Upper lobe of left lung (tissue), 6 donors: ENCODE data around the gene CSTPP1. TPM values are rescaled to one million over a fixed set of nuclear protein-coding genes. Genes with fewer than 3 reads are reported as not detected.

ENCODE experiments used
- ATAC-seq, 2 donors: fragments of 200-7000 bp; cut with Tn5 transposase; one replicate each; pipeline ENCODE4 v1.9.1; 2022; ENCODE audit warnings: mild to moderate bottlenecking in 2 of 2, moderate library complexity in 2 of 2; ENCODE audit not compliant: low FRiP score in 2 of 2
- DNase-seq, 2 donors: peaks; one replicate each; pipeline ENCODE4 v3.0.0-alpha.2; 2019 to 2020
- H3K27ac ChIP-seq, 4 donors: fragments of 200-600 bp; sonication (generic); one replicate each; pipeline ENCODE4 v1.5.1; 2016 to 2019
- H3K27me3 ChIP-seq, 4 donors: fragments of 200-600 bp; sonication (generic); one replicate each; pipeline ENCODE4 v1.5.1; 2017 to 2019
- H3K36me3 ChIP-seq, 4 donors: fragments of 200-600 bp; sonication (generic); one replicate each; pipeline ENCODE4 v1.5.1; 2016 to 2019
- H3K4me1 ChIP-seq, 4 donors: fragments of 200-600 bp; sonication (generic); one replicate each; pipeline ENCODE4 v1.5.1; 2018 to 2019
- H3K4me3 ChIP-seq, 4 donors: fragments of 200-600 bp; sonication (generic); one replicate each; pipeline ENCODE4 v1.5.1; 2017 to 2019; ENCODE audit warnings: mild to moderate bottlenecking in 2 of 4, moderate library complexity in 1 of 4
- H3K9me3 ChIP-seq, 4 donors: fragments of 200-600 bp; sonication (generic); one replicate each; pipeline ENCODE4 v1.5.1; 2018 to 2019
- CTCF ChIP-seq, 6 experiments: fragments of 450-650 bp in 4 of 6; fragments of 200-600 bp in 2 of 6; sonication (generic) in 2 of 6; IDR thresholded peaks; one replicate each; pipeline ENCODE4 v1.5.1; 2016 to 2019; ENCODE audit warnings: antibody characterized with exemption in 6 of 6
- EP300 ChIP-seq, 4 donors: sonication (generic); formaldehyde crosslinking; IDR thresholded peaks; one replicate each; pipeline ENCODE4 v1.5.1; 2017; ENCODE audit warnings: antibody characterized with exemption in 4 of 4, control low read depth in 2 of 4
- POLR2A ChIP-seq, 4 donors: fragments of 450-650 bp; IDR thresholded peaks; one replicate each; pipeline ENCODE4 v1.5.1; 2016 to 2017; ENCODE audit warnings: antibody characterized with exemption in 4 of 4, mild to moderate bottlenecking in 2 of 4
- POLR2AphosphoS5 ChIP-seq, 2 donors: sonication (generic); formaldehyde crosslinking; IDR thresholded peaks; one replicate each; pipeline ENCODE4 v1.5.1; 2017; ENCODE audit warnings: antibody characterized with exemption in 2 of 2
- WGBS, 2 donors: methylation state at CpG; one replicate each; pipeline ENCODE4 v1.1.5; 2017 to 2018; 5-methylcytosine and 5-hydroxymethylcytosine counted together
- total RNA-seq, 6 donors: library from RNA; depleted of rRNA in 4 of 6; stranded (reverse); fragments of >200 nt in 4 of 6; gene quantifications; one replicate each; pipeline versions ENCODE4 v1.1.0 to v1.2.1, GENCODE V29; 2016 to 2021
- donor health status: DM: no; HTN: no; CAD: no; lungs with moderate emphysema.
- donor health status: DM: no; HTN: yes; CAD: no; lungs with severe emphysema.

Gene CSTPP1
- total RNA-seq, 6 donors from 2014 or later, result 23.9 to 71.2 (median 47.2) TPM

GRCh38 chr11:47007579-47007978 is 71.0 kb downstream of the CSTPP1 start:
- peaks cover 18 to 29% (median 25%) of the 10 kb centered on the region in 4 donors for H3K4me1 ChIP-seq

GRCh38 chr11:47010179-47010578 is 73.6 kb downstream of the CSTPP1 start:
- DNase-seq (no peak), ATAC-seq (no peak)
- 81 to 87% methylated on average over 4 of the region's 4 CpGs for whole genome bisulfite sequencing, 2 donors
- Histone ChIP-seq H3K4me1 (peaks cover 0 to 3% (median under 1%) of the 10 kb centered on the region in 4 donors), H3K9me3 (no peaks in the 10 kb centered on the region), H3K27ac (no peak overlapping the region), H3K4me3 (no peak overlapping the region), H3K27me3 (no peaks in the 10 kb centered on the region), H3K36me3 (no peaks in the 10 kb centered on the region)
- no peak for TF ChIP-seq POLR2AphosphoS5 (IDR thresholded peaks at IDR 0.05)
- TF ChIP-seq EP300 (IDR thresholded peaks at IDR 0.05), result no peak
- TF ChIP-seq CTCF (IDR thresholded peaks at IDR 0.05), result no peak
- no peak for TF ChIP-seq POLR2A (IDR thresholded peaks at IDR 0.05)

More at GRCh38 chr11:47007579-47007978, 71.0 kb downstream of the CSTPP1 start:
- ATAC-seq (no peak), DNase-seq (no peak)
- Histone ChIP-seq H3K4me3 (no peak overlapping the region), H3K36me3 (no peaks in the 10 kb centered on the region), H3K27ac (no peak overlapping the region), H3K9me3 (no peaks in the 10 kb centered on the region), H3K27me3 (no peaks in the 10 kb centered on the region)
- no peak for TF ChIP-seq EP300 (IDR thresholded peaks at IDR 0.05)
- no peak for TF ChIP-seq CTCF (IDR thresholded peaks at IDR 0.05)
- TF ChIP-seq POLR2AphosphoS5 (IDR thresholded peaks at IDR 0.05), result no peak
- no peak for TF ChIP-seq POLR2A (IDR thresholded peaks at IDR 0.05)
- 77 to 85% methylated on average over 2 of the region's 2 CpGs for WGBS, 2 donors

GRCh38 chr11:47014097-47014496 is 77.5 kb downstream of the CSTPP1 start:
- Histone ChIP-seq H3K36me3 (no peaks in the 10 kb centered on the region), H3K27ac (no peak overlapping the region), H3K4me1 (no peaks in the 10 kb centered on the region), H3K4me3 (no peak overlapping the region), H3K27me3 (no peaks in the 10 kb centered on the region), H3K9me3 (no peaks in the 10 kb centered on the region)
- TF ChIP-seq EP300 (IDR thresholded peaks at IDR 0.05) (no peak), POLR2A (IDR thresholded peaks at IDR 0.05) (no peak), CTCF (IDR thresholded peaks at IDR 0.05) (no peak), POLR2AphosphoS5 (IDR thresholded peaks at IDR 0.05) (no peak)
- ATAC-seq (no peak), DNase-seq (no peak)
- 89 to 98% methylated on average over 3 of the region's 3 CpGs for WGBS, 2 donors

GRCh38 chr11:47018637-47019036 is 82.1 kb downstream of the CSTPP1 start:
- Histone ChIP-seq H3K36me3 (no peaks in the 10 kb centered on the region), H3K9me3 (no peaks in the 10 kb centered on the region), H3K27me3 (no peaks in the 10 kb centered on the region), H3K27ac (no peak overlapping the region), H3K4me3 (no peak overlapping the region), H3K4me1 (no peaks in the 10 kb centered on the region)
- ATAC-seq, result no peak
- TF ChIP-seq EP300 (IDR thresholded peaks at IDR 0.05) (no peak), POLR2AphosphoS5 (IDR thresholded peaks at IDR 0.05) (no peak), POLR2A (IDR thresholded peaks at IDR 0.05) (no peak), CTCF (IDR thresholded peaks at IDR 0.05) (no peak)
- no peak for DNase-seq
- WGBS, 2 donors, result 88 to 100% methylated on average over 1 of the region's 1 CpG

GRCh38 chr11:47020793-47021526 is 84.4 kb downstream of the CSTPP1 start:
- 82 to 88% methylated on average over 2 of the region's 2 CpGs for WGBS, 2 donors
- ATAC-seq (no peak), DNase-seq (no peak)
- Histone ChIP-seq H3K9me3 (no peaks in the 10 kb centered on the region), H3K36me3 (no peaks in the 10 kb centered on the region), H3K27me3 (no peaks in the 10 kb centered on the region), H3K4me1 (no peaks in the 10 kb centered on the region), H3K4me3 (no peak overlapping the region), H3K27ac (no peak overlapping the region)
- TF ChIP-seq POLR2AphosphoS5 (IDR thresholded peaks at IDR 0.05), result no peak
